MCF 10A (cell line): ENCODE measurements around the gene GLI1. TPM values are rescaled to one million over a fixed set of nuclear protein-coding genes. Genes with fewer than 3 reads are reported as not detected.
A peak's percentile ranks its signal among the peaks of the same experiment; 100 is the strongest.

Experiments
- BruUV-seq: library from RNA; stranded (reverse); fragments of 400-500 nt; replicated peaks from 2 replicates; lab custom pipeline; 2021; lab: Mats Ljungman, UMichigan
- CTCF ChIA-PET: fragments of 300-600 bp; sonication (Branson Sonifier 250); formaldehyde crosslinking; extraction: SDS; loops from one replicate; lab custom pipeline; 2021; ENCODE audit warnings: antibody characterized with exemption, inconsistent platforms; lab: Yijun Ruan, JAX
- POLR2A ChIA-PET: fragments of 300-600, 350-650 bp; sonication (Branson Sonifier 250); formaldehyde crosslinking; extraction: SDS; loops from one replicate; lab custom pipeline; 2020; ENCODE audit warnings: antibody characterized with exemption, inconsistent platforms; lab: Yijun Ruan, JAX
- DNase-seq: peaks from one replicate; pipeline ENCODE4 v3.0.0-alpha.2; 2018; ENCODE audit not compliant: unreplicated experiment
- H3K27ac Mint-ChIP-seq: one replicate; pipeline ENCODE4 v1.8.0; 2022; ENCODE audit warnings: mild to moderate bottlenecking, low read depth, mixed read lengths; ENCODE audit not compliant: unreplicated experiment
- H3K27me3 Mint-ChIP-seq: one replicate; pipeline ENCODE4 v1.8.0; 2022; ENCODE audit warnings: mixed read lengths; ENCODE audit not compliant: insufficient read depth, unreplicated experiment
- H3K36me3 Mint-ChIP-seq: one replicate; pipeline ENCODE4 v1.8.0; 2022; ENCODE audit warnings: mild to moderate bottlenecking, moderate library complexity, mixed read lengths; ENCODE audit not compliant: insufficient read depth, unreplicated experiment
- H3K4me1 Mint-ChIP-seq: one replicate; pipeline ENCODE4 v1.8.0; 2022; ENCODE audit warnings: mixed read lengths; ENCODE audit not compliant: insufficient read depth, unreplicated experiment
- H3K4me3 Mint-ChIP-seq: one replicate; pipeline ENCODE4 v1.8.0; 2022; ENCODE audit warnings: mild to moderate bottlenecking, moderate library complexity, mixed read lengths; ENCODE audit not compliant: unreplicated experiment
- H3K9me3 Mint-ChIP-seq: one replicate; pipeline ENCODE4 v1.8.0; 2022; ENCODE audit warnings: mixed read lengths; ENCODE audit not compliant: unreplicated experiment
- intact Hi-C: fragments of 100-400 bp; cut with micrococcal nuclease; formaldehyde crosslinking; loops from 2 replicates; pipeline ENCODE4 v1.14.1; 2022
- total RNA-seq: library from RNA; stranded (reverse); gene quantifications from 2 replicates; pipeline ENCODE4 v1.2.3, GENCODE V29; 2022
- TF ChIP-seq, protein P1 (sequence below): fragments of 200-600 bp; IDR thresholded peaks from one replicate; pipeline ENCODE4 v1.8.0; 2022; ENCODE audit warnings: antibody characterized with exemption, mild to moderate bottlenecking; ENCODE audit not compliant: unreplicated experiment

GLI1 gene
- total RNA-seq, 1 experiment from 2014 or later: not detected

- no TSS peak for BruUV-seq
- no peak overlapping the region for H3K27ac Mint-ChIP-seq
- intact Hi-C loops: no loop called here
- H3K4me3 Mint-ChIP-seq: no peak overlapping the region
- ChIA-PET CTCF (interaction anchor here (0.6 to 9.6 kb wide), 17 partner anchors 9 to 462 kb away, joined by 3 to 178 read pairs (median 12); partner anchors contain the start of genes INHBC and SHMT2), POLR2A (interaction anchor here (1.3 to 2.7 kb wide), 3 partner anchors 12 to 144 kb away, joined by 3 to 13 read pairs (median 5); no protein-coding TSS in a partner anchor)
- H3K27me3 Mint-ChIP-seq: no peaks in the 10 kb centered on the region
- no peaks in the 10 kb centered on the region for H3K36me3 Mint-ChIP-seq
- peaks cover 21% of the 10 kb centered on the region for H3K4me1 Mint-ChIP-seq
- DNase-seq: no peak
- TF ChIP-seq, protein P1, sequence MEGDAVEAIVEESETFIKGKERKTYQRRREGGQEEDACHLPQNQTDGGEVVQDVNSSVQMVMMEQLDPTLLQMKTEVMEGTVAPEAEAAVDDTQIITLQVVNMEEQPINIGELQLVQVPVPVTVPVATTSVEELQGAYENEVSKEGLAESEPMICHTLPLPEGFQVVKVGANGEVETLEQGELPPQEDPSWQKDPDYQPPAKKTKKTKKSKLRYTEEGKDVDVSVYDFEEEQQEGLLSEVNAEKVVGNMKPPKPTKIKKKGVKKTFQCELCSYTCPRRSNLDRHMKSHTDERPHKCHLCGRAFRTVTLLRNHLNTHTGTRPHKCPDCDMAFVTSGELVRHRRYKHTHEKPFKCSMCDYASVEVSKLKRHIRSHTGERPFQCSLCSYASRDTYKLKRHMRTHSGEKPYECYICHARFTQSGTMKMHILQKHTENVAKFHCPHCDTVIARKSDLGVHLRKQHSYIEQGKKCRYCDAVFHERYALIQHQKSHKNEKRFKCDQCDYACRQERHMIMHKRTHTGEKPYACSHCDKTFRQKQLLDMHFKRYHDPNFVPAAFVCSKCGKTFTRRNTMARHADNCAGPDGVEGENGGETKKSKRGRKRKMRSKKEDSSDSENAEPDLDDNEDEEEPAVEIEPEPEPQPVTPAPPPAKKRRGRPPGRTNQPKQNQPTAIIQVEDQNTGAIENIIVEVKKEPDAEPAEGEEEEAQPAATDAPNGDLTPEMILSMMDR: no peak
- no peaks in the 10 kb centered on the region for H3K9me3 Mint-ChIP-seq
Measured at GRCh38 chr12:57451233-57451778, 8.3 kb upstream of the GLI1 start.

DNA sequence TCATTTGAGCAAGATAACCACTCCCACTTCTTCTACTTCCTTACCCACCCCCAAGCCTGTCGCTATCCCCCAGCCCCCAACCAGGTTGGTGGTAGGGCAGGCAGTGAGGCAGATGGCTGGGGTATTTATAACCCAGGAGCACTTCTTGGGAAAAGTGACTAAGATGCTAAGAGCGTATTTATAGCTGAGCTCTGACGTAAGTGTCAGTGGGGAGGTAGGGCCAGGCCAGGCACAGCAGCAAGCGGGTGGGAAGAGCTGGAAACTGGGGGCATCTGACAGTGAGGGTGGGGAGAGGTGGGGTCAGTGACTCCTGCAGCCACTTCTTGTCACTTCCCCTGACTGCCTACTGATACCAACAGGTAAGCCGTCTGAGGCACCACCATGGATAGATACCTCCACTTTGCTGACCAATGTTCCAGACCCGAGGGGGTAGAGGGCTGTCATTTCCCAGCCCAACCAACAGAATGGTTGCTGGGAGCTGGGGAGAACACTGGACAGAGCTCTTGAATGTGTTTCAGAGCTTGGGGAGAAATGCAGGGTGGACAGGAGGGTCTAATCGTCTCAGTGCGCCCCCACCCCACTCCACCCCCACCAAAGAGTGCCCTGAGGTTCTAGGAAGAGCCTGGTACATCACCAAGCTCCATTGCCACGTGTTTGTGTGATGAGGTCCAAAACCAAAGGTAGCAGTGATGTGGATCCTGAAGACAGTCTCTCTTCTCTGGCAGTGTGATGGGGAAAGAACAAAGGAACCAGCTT lies 7.2 kb upstream of the GLI1 start:
- H3K27ac Mint-ChIP-seq: no peak overlapping the region
- intact Hi-C loops: loop anchor here (2.0 kb wide), 1 partner anchor 240 kb away; no protein-coding TSS in a partner anchor
- no TSS peak for BruUV-seq

GRCh38 chr12:57452937-57453509 lies 6.6 kb upstream of the GLI1 start:
- POLR2A ChIA-PET: interaction anchor here (0.5 to 2.7 kb wide), 9 partner anchors 10 to 150 kb away, joined by 3 to 13 read pairs (median 4); no protein-coding TSS in a partner anchor

More for the DNA sequence above, 7.2 kb upstream of the GLI1 start:
- H3K4me1 Mint-ChIP-seq: peaks cover 29% of the 10 kb centered on the region
- no peaks in the 10 kb centered on the region for H3K9me3 Mint-ChIP-seq
- TF ChIP-seq, protein P1: no peak
- H3K27me3 Mint-ChIP-seq: no peaks in the 10 kb centered on the region
- CTCF ChIA-PET: interaction anchor here (0.5 to 9.6 kb wide), 59 partner anchors 10 to 1642 kb away, joined by 3 to 178 read pairs (median 6); partner anchors contain the start of genes INHBC and SHMT2
- no peaks in the 10 kb centered on the region for H3K36me3 Mint-ChIP-seq
- H3K4me3 Mint-ChIP-seq: no peak overlapping the region
- POLR2A ChIA-PET: interaction anchor here (0.5 to 2.7 kb wide), 8 partner anchors 11 to 149 kb away, joined by 3 to 13 read pairs (median 4); no protein-coding TSS in a partner anchor
- peak; percentile 55 for DNase-seq

More at GRCh38 chr12:57452937-57453509, 6.6 kb upstream of the GLI1 start:
- Mint-ChIP-seq H3K4me1 (peaks cover 29% of the 10 kb centered on the region), H3K4me3 (no peak overlapping the region), H3K36me3 (no peaks in the 10 kb centered on the region), H3K27ac (no peak overlapping the region), H3K27me3 (no peaks in the 10 kb centered on the region), H3K9me3 (no peaks in the 10 kb centered on the region)
- peak; percentile 78 for DNase-seq
- no TSS peak for BruUV-seq
- intact Hi-C loops: loop anchor here (1.0 to 2.0 kb wide), 3 partner anchors 146 to 240 kb away; no protein-coding TSS in a partner anchor
- TF ChIP-seq, protein P1: peak; percentile 88
- CTCF ChIA-PET: interaction anchor here (0.5 to 9.6 kb wide), 63 partner anchors 10 to 1643 kb away, joined by 3 to 178 read pairs (median 6); partner anchors contain the start of genes ARHGAP9 and INHBC
